Astrocyte (in vitro differentiated cells and primary cell): ENCODE results near the gene MYEOV. TPM values are rescaled to one million over a fixed set of nuclear protein-coding genes. Genes with fewer than 3 reads are reported as not detected.

Source experiments
- DNase-seq: peaks from one replicate; pipeline ENCODE4 v3.0.0-alpha.2; 2010; ENCODE audit warnings: low read depth
- FAIRE-seq: peaks from 2 replicates; lab custom pipeline; 2011; peaks lifted over from hg19 to GRCh38; lab: Jason Lieb, UNC
- H2AFZ ChIP-seq: 2 replicates; pipeline ENCODE4 v1.6.0; 2012; ENCODE audit warnings: low read depth, low read length, inconsistent platforms
- H3K27ac ChIP-seq: 2 replicates; pipeline ENCODE4 v1.5.1; 2011; ENCODE audit warnings: low read depth, low read length, inconsistent platforms
- H3K27me3 ChIP-seq: 2 replicates; pipeline ENCODE4 v1.6.0; 2011; ENCODE audit warnings: low read length, inconsistent platforms; ENCODE audit not compliant: insufficient read depth
- H3K36me3 ChIP-seq: 2 replicates; pipeline ENCODE4 v1.5.1; 2011; ENCODE audit warnings: low read length, inconsistent platforms; ENCODE audit not compliant: insufficient read depth
- H3K4me1 ChIP-seq: 2 replicates; pipeline ENCODE4 v1.5.1; 2011; ENCODE audit warnings: low read length, inconsistent platforms; ENCODE audit not compliant: insufficient read depth
- H3K4me2 ChIP-seq: 2 replicates; pipeline ENCODE4 v1.6.0; 2012; ENCODE audit warnings: low read length, inconsistent platforms
- H3K4me3 ChIP-seq: 2 replicates; pipeline ENCODE4 v1.5.1; 2011; ENCODE audit warnings: low read depth, mild to moderate bottlenecking, low read length, inconsistent platforms; ENCODE audit not compliant: insufficient read depth
- H3K79me2 ChIP-seq: 2 replicates; pipeline ENCODE4 v1.6.0; 2012; ENCODE audit warnings: mild to moderate bottlenecking, low read length, inconsistent platforms; ENCODE audit not compliant: insufficient read depth
- H3K9ac ChIP-seq: 2 replicates; pipeline ENCODE4 v1.6.0; 2012; ENCODE audit warnings: mild to moderate bottlenecking, low read length, inconsistent platforms
- H3K9me3 ChIP-seq: 2 replicates; pipeline ENCODE4 v1.5.1; 2012; ENCODE audit warnings: low read depth, mild to moderate bottlenecking, low read length, inconsistent platforms; ENCODE audit not compliant: insufficient read depth
- H4K20me1 ChIP-seq: 2 replicates; pipeline ENCODE4 v1.6.0; 2012; ENCODE audit warnings: low read length, inconsistent platforms; ENCODE audit not compliant: insufficient read depth
- H3K27ac Mint-ChIP-seq: one replicate; pipeline ENCODE4 v1.8.0; 2021; ENCODE audit warnings: mild to moderate bottlenecking, mixed read lengths; ENCODE audit not compliant: unreplicated experiment
- H3K27me3 Mint-ChIP-seq: one replicate; pipeline ENCODE4 v1.8.0; 2021; ENCODE audit warnings: low read depth, mixed read lengths; ENCODE audit not compliant: unreplicated experiment
- H3K36me3 Mint-ChIP-seq: one replicate; pipeline ENCODE4 v1.8.0; 2021; ENCODE audit warnings: low read depth, mixed read lengths; ENCODE audit not compliant: unreplicated experiment
- H3K4me1 Mint-ChIP-seq: one replicate; pipeline ENCODE4 v1.8.0; 2021; ENCODE audit warnings: low read depth, mixed read lengths; ENCODE audit not compliant: unreplicated experiment
- H3K4me3 Mint-ChIP-seq: one replicate; pipeline ENCODE4 v1.8.0; 2021; ENCODE audit warnings: mild to moderate bottlenecking, moderate library complexity, mixed read lengths; ENCODE audit not compliant: unreplicated experiment
- H3K9me3 Mint-ChIP-seq: one replicate; pipeline ENCODE4 v1.8.0; 2021; ENCODE audit warnings: mild to moderate bottlenecking, mixed read lengths; ENCODE audit not compliant: unreplicated experiment
- CTCF ChIP-seq: IDR thresholded peaks from 2 replicates; pipeline ENCODE4 v1.5.1; 2011; ENCODE audit warnings: low read depth, mild to moderate bottlenecking, inconsistent platforms, low read length, moderate library complexity; ENCODE audit not compliant: insufficient read depth
- EZH2 ChIP-seq: IDR thresholded peaks from 2 replicates; pipeline ENCODE4 v1.6.1; 2012; ENCODE audit warnings: mild to moderate bottlenecking, low read length, inconsistent platforms; ENCODE audit not compliant: insufficient read depth
- total RNA-seq: library from RNA; stranded (reverse); gene quantifications from 2 replicates; pipeline ENCODE4 v1.2.1, GENCODE V29; 2021

The MYEOV gene
- total RNA-seq, 1 donor from 2014 or later: not detected

- Histone ChIP-seq H3K79me2 (peaks cover 17% of the 10 kb centered on the region), H4K20me1 (no peaks in the 10 kb centered on the region), H3K4me1 (no peaks in the 10 kb centered on the region), H3K27ac (no peak overlapping the region), H3K36me3 (no peaks in the 10 kb centered on the region), H2AFZ (no peak overlapping the region), H3K27me3 (no peaks in the 10 kb centered on the region), H3K4me3 (no peak overlapping the region), H3K9me3 (no peaks in the 10 kb centered on the region), H3K4me2 (no peak overlapping the region), H3K9ac (no peak overlapping the region)
- Mint-ChIP-seq H3K4me3 (no peak overlapping the region), H3K27ac (no peak overlapping the region), H3K4me1 (no peaks in the 10 kb centered on the region), H3K9me3 (no peaks in the 10 kb centered on the region), H3K36me3 (no peaks in the 10 kb centered on the region), H3K27me3 (peaks cover 5% of the 10 kb centered on the region)
- TF ChIP-seq CTCF (no peak), EZH2 (no peak)
- no peak for DNase-seq
- FAIRE-seq: no peak
Observed at GRCh38 chr11:69328231-69328630, 34.3 kb downstream of the MYEOV start.

- DNase-seq: no peak
- Mint-ChIP-seq H3K27ac (no peak overlapping the region), H3K27me3 (peaks cover 15% of the 10 kb centered on the region), H3K4me3 (no peak overlapping the region), H3K36me3 (no peaks in the 10 kb centered on the region), H3K9me3 (no peaks in the 10 kb centered on the region), H3K4me1 (no peaks in the 10 kb centered on the region)
- Histone ChIP-seq H3K36me3 (no peaks in the 10 kb centered on the region), H2AFZ (no peak overlapping the region), H3K79me2 (peaks cover 3% of the 10 kb centered on the region), H3K9me3 (no peaks in the 10 kb centered on the region), H3K4me1 (no peaks in the 10 kb centered on the region), H3K27me3 (no peaks in the 10 kb centered on the region), H4K20me1 (no peaks in the 10 kb centered on the region), H3K4me2 (no peak overlapping the region), H3K4me3 (no peak overlapping the region), H3K9ac (no peak overlapping the region), H3K27ac (no peak overlapping the region)
- TF ChIP-seq CTCF: no peak
- no peak for TF ChIP-seq EZH2
- FAIRE-seq: no peak
Observed at GRCh38 chr11:69329581-69329980, 35.6 kb downstream of the MYEOV start.

- Mint-ChIP-seq H3K4me1 (no peaks in the 10 kb centered on the region), H3K27ac (no peak overlapping the region)
Observed at GRCh38 chr11:69330330-69330729, 36.4 kb downstream of the MYEOV start.

More at GRCh38 chr11:69330330-69330729, 36.4 kb downstream of the MYEOV start:
- peaks cover 17% of the 10 kb centered on the region for H3K27me3 Mint-ChIP-seq
- TF ChIP-seq EZH2: no peak
- Histone ChIP-seq H3K9me3 (no peaks in the 10 kb centered on the region), H3K27ac (no peak overlapping the region), H3K4me3 (no peak overlapping the region), H3K36me3 (no peaks in the 10 kb centered on the region), H3K4me2 (no peak overlapping the region), H3K4me1 (no peaks in the 10 kb centered on the region), H3K27me3 (no peaks in the 10 kb centered on the region), H3K9ac (no peak overlapping the region), H2AFZ (no peak overlapping the region), H4K20me1 (no peaks in the 10 kb centered on the region), H3K79me2 (no peaks in the 10 kb centered on the region)
- no peak overlapping the region for H3K4me3 Mint-ChIP-seq
- H3K36me3 Mint-ChIP-seq: no peaks in the 10 kb centered on the region
- H3K9me3 Mint-ChIP-seq: no peaks in the 10 kb centered on the region
- FAIRE-seq (no peak), DNase-seq (no peak)
